Activated CD8-positive, alpha-beta T cell treated with anti-CD3 and anti-CD28 coated beads for 36 hours (primary cell): ENCODE data around the gene GNG7. TPM values are rescaled to one million over a fixed set of nuclear protein-coding genes. Genes with fewer than 3 reads are reported as not detected.
"Not testable (repeated sequence)": the region's sequence is repeated elsewhere in the genome, so short reads cannot be mapped to it uniquely, and the experiment has no call there.

ENCODE experiments used
- ATAC-seq: fragments of 200-7000 bp; cut with Tn5 transposase; one replicate; pipeline ENCODE4 v1.10.0; 2021; ENCODE audit warnings: mild to moderate bottlenecking, moderate library complexity
- CTCF ChIA-PET: fragments of 350-600 bp; sonication (Branson Sonifier 250); formaldehyde crosslinking; loops from one replicate; lab custom pipeline; 2021; ENCODE audit warnings: antibody characterized with exemption; lab: Charles Lee
- POLR2A ChIA-PET: fragments of 350-600 bp; sonication (Branson Sonifier 250); formaldehyde crosslinking; loops from one replicate; lab custom pipeline; 2021; ENCODE audit warnings: antibody characterized with exemption; lab: Charles Lee
- DNase-seq: peaks from one replicate; pipeline ENCODE4 v3.0.0-alpha.2; 2020
- H3K27ac Mint-ChIP-seq: one replicate; pipeline ENCODE4 v1.8.0; 2021; ENCODE audit warnings: mild to moderate bottlenecking, mixed read lengths
- H3K27me3 Mint-ChIP-seq: one replicate; pipeline ENCODE4 v1.8.0; 2021; ENCODE audit warnings: mixed read lengths
- H3K36me3 Mint-ChIP-seq: one replicate; pipeline ENCODE4 v1.8.0; 2021; ENCODE audit warnings: low read depth, mixed read lengths
- H3K4me1 Mint-ChIP-seq: one replicate; pipeline ENCODE4 v1.8.0; 2021; ENCODE audit warnings: low read depth, mixed read lengths
- H3K4me3 Mint-ChIP-seq: one replicate; pipeline ENCODE4 v1.8.0; 2021; ENCODE audit warnings: mild to moderate bottlenecking, moderate library complexity, mixed read lengths
- H3K9me3 Mint-ChIP-seq: one replicate; pipeline ENCODE4 v1.8.0; 2021; ENCODE audit warnings: mixed read lengths
- intact Hi-C: fragments of 100-400 bp; cut with micrococcal nuclease; formaldehyde crosslinking; loops from one replicate; pipeline ENCODE4 v1.10.0; 2022
- total RNA-seq, 2 experiments: library from RNA; stranded (reverse); gene quantifications; one replicate each; pipeline ENCODE4 v1.2.3, GENCODE V29; 2021
- TF ChIP-seq, protein P1 (sequence below): fragments of 200-600 bp; IDR thresholded peaks from one replicate; pipeline ENCODE4 v1.8.0; 2022; ENCODE audit warnings: antibody characterized with exemption, mild to moderate bottlenecking

The GNG7 gene
- total RNA-seq, 2 experiments from 2014 or later, result 0.27 to 0.32 TPM

GRCh38 chr19:2469102-2469914, 233.2 kb downstream of the GNG7 start:
- CTCF ChIA-PET, result interaction anchor here (0.8 to 8.2 kb wide), 5 partner anchors 130 to 179 kb away, joined by 3 to 91 read pairs (median 4); no protein-coding TSS in a partner anchor
- Mint-ChIP-seq H3K27ac (peak overlapping the region; percentile 22), H3K27me3 (no peaks in the 10 kb centered on the region), H3K4me3 (peak overlapping the region; percentile 3), H3K9me3 (no peaks in the 10 kb centered on the region), H3K36me3 (no peaks in the 10 kb centered on the region), H3K4me1 (peaks cover 14% of the 10 kb centered on the region)
- DNase-seq (peak; percentile 81), ATAC-seq (peak; percentile 81)
- TF ChIP-seq, protein P1, sequence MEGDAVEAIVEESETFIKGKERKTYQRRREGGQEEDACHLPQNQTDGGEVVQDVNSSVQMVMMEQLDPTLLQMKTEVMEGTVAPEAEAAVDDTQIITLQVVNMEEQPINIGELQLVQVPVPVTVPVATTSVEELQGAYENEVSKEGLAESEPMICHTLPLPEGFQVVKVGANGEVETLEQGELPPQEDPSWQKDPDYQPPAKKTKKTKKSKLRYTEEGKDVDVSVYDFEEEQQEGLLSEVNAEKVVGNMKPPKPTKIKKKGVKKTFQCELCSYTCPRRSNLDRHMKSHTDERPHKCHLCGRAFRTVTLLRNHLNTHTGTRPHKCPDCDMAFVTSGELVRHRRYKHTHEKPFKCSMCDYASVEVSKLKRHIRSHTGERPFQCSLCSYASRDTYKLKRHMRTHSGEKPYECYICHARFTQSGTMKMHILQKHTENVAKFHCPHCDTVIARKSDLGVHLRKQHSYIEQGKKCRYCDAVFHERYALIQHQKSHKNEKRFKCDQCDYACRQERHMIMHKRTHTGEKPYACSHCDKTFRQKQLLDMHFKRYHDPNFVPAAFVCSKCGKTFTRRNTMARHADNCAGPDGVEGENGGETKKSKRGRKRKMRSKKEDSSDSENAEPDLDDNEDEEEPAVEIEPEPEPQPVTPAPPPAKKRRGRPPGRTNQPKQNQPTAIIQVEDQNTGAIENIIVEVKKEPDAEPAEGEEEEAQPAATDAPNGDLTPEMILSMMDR, result no peak
- intact Hi-C loops, result no loop called here
- POLR2A ChIA-PET, result interaction anchor here (1.2 to 1.6 kb wide), 5 partner anchors 8 to 151 kb away, joined by 3 to 7 read pairs (median 4); no protein-coding TSS in a partner anchor

DNA sequence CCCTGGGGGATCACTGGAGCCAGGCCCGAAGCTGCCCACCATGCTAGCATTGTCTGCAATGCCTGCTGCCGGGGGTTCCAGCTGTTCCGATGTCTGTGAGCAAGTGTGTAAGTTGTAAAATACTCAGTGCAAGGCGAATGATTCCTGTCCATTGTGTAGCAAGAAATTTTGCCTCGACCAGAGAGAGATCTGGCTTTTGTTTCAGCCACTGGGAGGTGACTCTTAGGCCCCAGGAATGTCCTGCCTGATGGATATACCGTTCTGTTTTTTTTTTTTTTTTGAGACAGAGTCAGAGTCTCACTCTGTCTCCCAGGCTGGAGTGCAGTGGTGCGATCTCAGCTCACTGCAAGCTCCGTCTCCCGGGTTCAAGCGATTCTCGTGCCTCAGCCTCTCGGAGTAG, 233.9 kb downstream of the GNG7 start:
- TF ChIP-seq, protein P1, result no peak
- Mint-ChIP-seq H3K36me3 (no peaks in the 10 kb centered on the region), H3K4me1 (peaks cover 11% of the 10 kb centered on the region), H3K9me3 (no peaks in the 10 kb centered on the region), H3K4me3 (no peak overlapping the region), H3K27me3 (no peaks in the 10 kb centered on the region), H3K27ac (no peak overlapping the region)
- DNase-seq (no peak), ATAC-seq (no peak)
- intact Hi-C loops, result no loop called here
- POLR2A ChIA-PET, result interaction anchor here (1.2 to 1.6 kb wide), 3 partner anchors 8 to 152 kb away, joined by 3 to 7 read pairs (median 5); no protein-coding TSS in a partner anchor
- CTCF ChIA-PET, result interaction anchor here (1.2 to 8.2 kb wide), 3 partner anchors 144 to 168 kb away, joined by 3 to 91 read pairs (median 7); no protein-coding TSS in a partner anchor

DNA sequence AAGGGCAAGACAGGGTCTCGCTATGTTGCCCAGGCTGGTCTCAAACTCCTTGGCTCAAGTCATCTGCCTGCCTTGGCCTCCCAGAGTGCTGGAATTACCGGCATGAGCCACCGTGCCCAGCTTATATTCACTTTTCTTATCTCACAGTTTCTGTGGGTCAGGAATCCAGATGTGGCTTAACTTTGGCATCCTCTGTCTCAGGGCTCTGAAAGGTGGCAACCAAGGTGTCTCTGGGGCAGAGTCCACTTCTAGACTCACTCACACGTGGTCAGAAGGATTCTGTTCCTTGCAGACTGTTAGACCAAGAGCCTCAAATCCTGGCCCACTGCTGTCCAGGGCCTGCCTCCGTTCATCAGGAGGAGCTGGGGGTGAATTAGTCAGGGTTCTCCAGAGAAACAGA, 238.1 kb downstream of the GNG7 start:
- no peak overlapping the region for H3K4me3 Mint-ChIP-seq
- no peak overlapping the region for H3K27ac Mint-ChIP-seq
- CTCF ChIA-PET, result interaction anchor here (0.9 to 2.1 kb wide), 4 partner anchors 10 to 184 kb away, joined by 3 to 6 read pairs (median 4); no protein-coding TSS in a partner anchor
- peaks cover 16% of the 10 kb centered on the region for H3K4me1 Mint-ChIP-seq
- intact Hi-C loops, result no loop called here
- POLR2A ChIA-PET, result interaction anchor here (1.5 to 4.4 kb wide), 3 partner anchors 12 to 135 kb away, joined by 5 to 26 read pairs (median 7); partner anchors contain the start of gene GADD45B
- ATAC-seq (no peak), DNase-seq (no peak)
- H3K36me3 Mint-ChIP-seq, result no peaks in the 10 kb centered on the region
- TF ChIP-seq, protein P1, result no peak
- H3K27me3 Mint-ChIP-seq, result no peaks in the 10 kb centered on the region
- H3K9me3 Mint-ChIP-seq, result no peaks in the 10 kb centered on the region

DNA sequence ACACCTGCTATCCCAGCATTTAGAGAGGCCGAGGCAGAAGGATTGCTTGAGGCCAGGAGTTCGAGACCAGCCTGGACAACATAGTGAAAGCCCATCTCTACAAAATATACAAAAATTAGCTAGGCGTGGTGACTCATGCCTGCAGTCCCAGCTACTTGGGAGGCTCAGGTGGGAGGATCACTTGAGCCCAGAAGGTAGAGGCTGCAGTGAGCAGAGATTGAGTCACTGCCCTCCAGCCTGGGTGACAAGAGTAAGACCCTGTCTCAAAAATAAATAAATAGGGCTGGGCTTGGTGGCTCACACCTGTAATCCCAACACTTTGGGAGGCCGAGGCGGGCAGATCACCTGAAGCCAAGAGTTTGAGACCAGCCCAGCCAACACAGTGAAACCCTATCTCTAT, 238.8 kb downstream of the GNG7 start:
- CTCF ChIA-PET, result interaction anchor here (0.9 to 2.2 kb wide), 8 partner anchors 10 to 185 kb away, joined by 3 to 7 read pairs (median 4); partner anchors contain the start of genes GADD45B and TIMM13
- peak overlapping the region; percentile 21 for H3K4me3 Mint-ChIP-seq
- H3K36me3 Mint-ChIP-seq, intact Hi-C loops, H3K27me3 Mint-ChIP-seq, H3K9me3 Mint-ChIP-seq, ATAC-seq, H3K4me1 Mint-ChIP-seq, H3K27ac Mint-ChIP-seq: not testable (repeated sequence)
- POLR2A ChIA-PET, result interaction anchor here (0.9 to 4.4 kb wide), 4 partner anchors 13 to 145 kb away, joined by 3 to 26 read pairs (median 6); partner anchors contain the start of gene GADD45B
- DNase-seq, result peak; percentile 27

DNA sequence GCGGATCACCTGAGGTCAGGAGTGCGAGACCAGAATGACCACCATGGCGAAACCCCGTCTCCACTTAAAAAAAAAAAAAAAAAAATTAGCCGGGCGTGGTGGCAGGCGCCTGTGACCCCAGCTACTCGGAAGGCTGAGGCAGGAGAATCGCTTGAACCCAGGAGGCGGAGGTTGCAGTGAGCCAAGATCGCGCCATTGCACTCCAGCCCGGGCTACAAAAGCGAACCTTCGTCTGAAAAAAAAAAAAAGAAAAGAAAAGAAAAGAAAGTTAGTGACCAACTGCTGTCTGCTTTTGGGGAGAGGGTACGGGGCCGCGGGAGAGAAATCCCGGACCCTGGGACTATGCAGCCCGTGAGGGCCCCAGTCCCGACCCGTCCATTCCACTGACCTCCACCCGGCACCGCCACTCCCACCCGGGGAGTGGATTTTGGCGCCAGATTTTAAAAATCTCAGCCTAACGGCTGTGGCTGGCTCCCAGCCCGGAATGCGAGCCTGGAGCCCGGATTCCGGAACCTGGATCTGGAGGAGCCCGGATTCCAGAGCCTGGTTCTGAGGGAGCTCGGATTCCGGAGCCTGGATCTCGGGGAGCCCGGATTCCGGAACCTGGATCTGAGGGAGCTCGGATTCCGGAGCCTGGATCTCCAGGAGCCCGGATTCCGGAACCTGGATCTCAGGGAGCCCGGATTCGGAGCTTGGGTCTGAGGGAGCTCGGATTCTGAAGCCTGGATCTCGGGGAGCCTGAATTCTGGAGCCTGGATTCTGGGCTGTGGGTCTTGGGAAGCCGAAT, 239.7 kb downstream of the GNG7 start:
- Mint-ChIP-seq H3K4me1 (peaks cover 10% of the 10 kb centered on the region), H3K4me3 (peak overlapping the region; percentile 86), H3K36me3 (no peaks in the 10 kb centered on the region), H3K27ac (peak overlapping the region; percentile 61), H3K27me3 (no peaks in the 10 kb centered on the region), H3K9me3 (no peaks in the 10 kb centered on the region)
- CTCF ChIA-PET, result interaction anchor here (0.9 to 2.2 kb wide), 10 partner anchors 11 to 186 kb away, joined by 3 to 7 read pairs (median 4); partner anchors contain the start of genes GADD45B and TIMM13
- POLR2A ChIA-PET, result interaction anchor here (0.9 to 4.4 kb wide), 5 partner anchors 14 to 136 kb away, joined by 3 to 26 read pairs (median 5); partner anchors contain the start of gene GADD45B
- intact Hi-C loops, result no loop called here
- no peak for ATAC-seq
- TF ChIP-seq, protein P1, result no peak
- DNase-seq, result no peak
